GM12874 (cell line): ENCODE results near the gene JADE2.

Source experiments
- TF ChIP-seq, protein P1 (sequence below): IDR thresholded peaks from 2 replicates; pipeline ENCODE4 v1.5.1; 2011; ENCODE audit warnings: low read depth, mild to moderate bottlenecking, control low read depth, low read length, moderate library complexity; ENCODE audit not compliant: insufficient read depth

JADE2 gene

DNA sequence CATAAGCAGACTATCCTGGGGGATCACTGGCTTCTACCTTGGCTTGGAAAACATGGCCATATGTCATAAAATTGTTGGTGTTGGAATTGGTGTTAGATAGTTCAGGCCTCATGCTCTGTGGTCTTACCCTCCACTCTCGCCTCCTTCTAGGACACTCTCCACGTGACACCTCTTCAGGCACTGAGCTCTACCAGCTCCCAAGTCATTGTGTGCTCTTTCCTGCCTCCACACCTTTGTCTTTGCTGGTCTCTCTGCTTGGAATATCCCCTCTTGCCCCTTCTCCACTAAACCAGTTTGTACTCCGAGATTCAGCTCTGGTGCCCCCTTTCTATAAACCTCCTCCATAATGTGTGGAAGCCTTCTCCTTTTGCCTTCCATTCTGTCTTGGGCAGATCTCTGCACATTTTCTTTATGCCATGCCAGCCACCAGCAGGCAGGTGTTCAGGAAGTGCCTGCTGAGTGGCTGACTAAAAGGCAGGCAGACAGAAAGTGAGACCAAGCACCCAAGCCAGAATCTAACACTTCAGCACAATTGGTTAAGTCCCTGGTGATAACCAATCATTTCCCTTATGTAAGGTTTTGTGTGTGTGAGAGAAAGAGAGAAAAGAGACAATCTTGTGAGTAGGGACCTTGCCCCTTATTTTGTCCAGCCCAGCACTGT is 69.5 kb downstream of the JADE2 start:
- TF ChIP-seq, protein P1, sequence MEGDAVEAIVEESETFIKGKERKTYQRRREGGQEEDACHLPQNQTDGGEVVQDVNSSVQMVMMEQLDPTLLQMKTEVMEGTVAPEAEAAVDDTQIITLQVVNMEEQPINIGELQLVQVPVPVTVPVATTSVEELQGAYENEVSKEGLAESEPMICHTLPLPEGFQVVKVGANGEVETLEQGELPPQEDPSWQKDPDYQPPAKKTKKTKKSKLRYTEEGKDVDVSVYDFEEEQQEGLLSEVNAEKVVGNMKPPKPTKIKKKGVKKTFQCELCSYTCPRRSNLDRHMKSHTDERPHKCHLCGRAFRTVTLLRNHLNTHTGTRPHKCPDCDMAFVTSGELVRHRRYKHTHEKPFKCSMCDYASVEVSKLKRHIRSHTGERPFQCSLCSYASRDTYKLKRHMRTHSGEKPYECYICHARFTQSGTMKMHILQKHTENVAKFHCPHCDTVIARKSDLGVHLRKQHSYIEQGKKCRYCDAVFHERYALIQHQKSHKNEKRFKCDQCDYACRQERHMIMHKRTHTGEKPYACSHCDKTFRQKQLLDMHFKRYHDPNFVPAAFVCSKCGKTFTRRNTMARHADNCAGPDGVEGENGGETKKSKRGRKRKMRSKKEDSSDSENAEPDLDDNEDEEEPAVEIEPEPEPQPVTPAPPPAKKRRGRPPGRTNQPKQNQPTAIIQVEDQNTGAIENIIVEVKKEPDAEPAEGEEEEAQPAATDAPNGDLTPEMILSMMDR, result no peak

DNA sequence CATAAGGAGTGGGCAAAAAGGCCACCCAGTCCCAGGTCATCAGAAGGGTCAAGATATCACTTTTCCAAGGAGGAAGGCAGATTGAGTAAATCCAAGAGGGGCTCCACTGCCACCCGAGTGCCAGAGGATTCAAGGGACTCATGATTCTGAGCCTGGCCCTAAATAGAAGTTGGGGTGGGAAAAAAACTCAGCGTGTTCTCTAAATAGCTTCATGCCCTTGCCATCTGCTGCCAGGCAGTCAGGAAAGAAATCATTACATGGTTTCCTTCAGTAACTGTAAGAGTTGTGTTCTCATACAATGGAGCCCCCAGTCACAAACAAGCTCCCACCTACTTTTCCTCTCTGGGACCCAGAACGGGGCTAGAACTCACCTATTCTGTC is 70.0 kb downstream of the JADE2 start:
- TF ChIP-seq, protein P1, result no peak

DNA sequence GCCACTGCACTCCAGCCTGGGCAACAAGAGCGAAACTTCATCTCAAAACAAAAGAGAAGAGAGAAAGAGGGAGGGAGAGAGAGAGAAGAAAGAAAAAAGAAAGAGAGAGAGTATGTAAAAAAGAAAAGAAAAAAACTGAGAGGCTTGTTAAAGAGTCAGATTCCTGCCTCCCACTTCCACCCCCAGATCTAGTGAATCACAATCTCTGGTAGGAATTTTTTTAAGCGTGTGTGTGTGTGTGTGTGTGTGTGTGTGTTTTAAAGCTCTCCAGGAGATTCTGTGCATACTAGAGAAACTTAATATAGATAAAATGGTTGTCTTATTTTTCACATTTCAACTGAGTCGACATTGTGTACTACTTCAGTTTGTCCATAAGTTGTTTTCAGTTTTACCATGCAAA is 75.1 kb downstream of the JADE2 start:
- TF ChIP-seq, protein P1, result no peak

DNA sequence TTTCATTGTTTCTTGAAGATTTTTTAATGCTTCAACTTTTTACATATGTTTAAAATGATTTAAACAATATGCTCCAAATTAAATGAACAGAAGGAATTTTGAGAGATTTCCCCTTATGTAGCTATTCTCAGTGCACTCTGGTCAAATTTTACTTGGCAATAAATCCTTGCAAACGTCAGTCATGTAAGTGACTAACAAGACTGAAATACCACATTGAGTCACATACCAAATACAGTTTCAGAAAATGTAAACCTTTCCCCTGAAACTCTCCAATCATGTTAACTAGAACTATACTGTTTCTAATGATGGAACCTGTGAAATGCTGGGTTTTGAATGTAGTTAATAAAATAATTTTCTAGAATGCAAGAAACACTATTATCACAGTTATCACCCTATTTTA is 77.6 kb downstream of the JADE2 start:
- TF ChIP-seq, protein P1, result no peak

DNA sequence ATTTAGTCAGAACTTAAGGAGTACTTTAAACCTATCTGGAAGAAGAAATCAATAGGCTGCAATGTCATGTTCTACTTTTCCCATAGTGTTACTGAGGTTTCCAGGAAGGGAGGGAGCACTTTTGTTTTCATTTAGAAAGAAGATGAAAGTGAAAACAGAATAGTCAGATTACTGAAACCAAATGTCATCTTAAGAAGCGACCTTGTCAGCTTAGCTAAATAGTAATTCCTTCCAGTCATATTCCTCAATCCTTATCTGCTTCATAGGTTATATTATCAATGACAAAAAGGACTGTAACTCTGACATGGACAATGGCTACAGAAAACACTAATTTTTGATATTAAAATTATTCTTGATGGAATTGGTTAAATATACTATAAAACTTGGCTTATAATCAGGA is 79.4 kb downstream of the JADE2 start:
- TF ChIP-seq, protein P1, result no peak

DNA sequence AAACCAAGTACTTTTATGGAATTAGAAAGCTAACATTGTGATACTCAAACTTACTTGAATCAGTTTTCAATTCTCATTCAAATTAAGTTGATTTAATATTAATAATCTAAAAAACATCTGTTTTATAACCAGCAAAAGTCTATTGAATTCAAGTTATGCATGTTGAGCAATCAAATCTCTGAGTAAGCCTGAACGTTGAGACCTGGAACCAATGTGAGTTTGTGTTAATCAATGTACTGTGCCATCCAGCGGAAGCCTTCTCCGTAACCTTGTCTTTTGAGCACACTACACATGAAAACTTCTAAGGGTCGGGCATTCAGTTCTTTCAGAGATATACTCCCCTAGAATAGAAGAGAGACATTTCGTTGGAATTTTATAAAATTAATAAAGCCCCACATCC is 81.3 kb downstream of the JADE2 start:
- TF ChIP-seq, protein P1, result no peak

DNA sequence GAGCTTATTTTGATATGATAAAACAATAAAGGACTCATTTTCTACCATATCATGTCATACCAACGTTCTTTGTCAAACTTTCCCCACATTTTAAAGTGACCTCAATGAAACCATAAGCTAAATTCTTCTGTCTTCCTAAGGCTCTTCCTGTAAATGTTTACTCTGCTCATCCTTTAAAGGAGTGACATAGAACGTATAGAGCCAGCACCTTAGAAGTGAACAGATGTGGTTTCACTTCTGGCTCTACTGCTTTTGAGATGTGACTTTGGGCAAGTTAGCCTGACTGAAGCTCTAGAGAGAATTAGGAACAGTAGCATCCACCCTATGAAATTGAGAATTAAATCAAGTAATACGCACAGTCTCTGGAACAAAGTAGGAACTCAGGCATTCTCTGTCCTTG is 83.1 kb downstream of the JADE2 start:
- TF ChIP-seq, protein P1, result no peak
